Measurements from ENCODE around the gene SMCO1. TPM values are rescaled to one million over a fixed set of nuclear protein-coding genes. Genes with fewer than 3 reads are reported as not detected.

The SMCO1 gene
- total and polyA plus RNA-seq, 2 donors (not counting 3 experiments of a cell fraction or from before 2014, with no cell fraction given) = not detected

GRCh38 chr3:196557236-196557635 lies 42.1 kb upstream of the SMCO1 start:
- no peaks in the 10 kb centered on the region for H3K27me3 ChIP-seq (ENCODE audit: control insufficient read depth in 2 of 2, insufficient read depth in 2 of 2, low read length in 2 of 2)
- H3K9me1 ChIP-seq (replicated peaks; ENCODE audit: control insufficient read depth, extremely low read depth, insufficient read depth, low read length) = no peaks in the 10 kb centered on the region
- no peak overlapping the region for H3K9ac ChIP-seq (replicated peaks; ENCODE audit: extremely low read depth, insufficient read depth, low read length)
- BruUV-seq (replicated peaks) = no TSS peak
- H4K20me1 ChIP-seq (replicated peaks; ENCODE audit: control insufficient read depth, extremely low read depth, insufficient read depth, low read length) = no peaks in the 10 kb centered on the region
- peaks cover 0 to 5% of the 10 kb centered on the region in 2 experiments for H3K36me3 ChIP-seq (ENCODE audit: control insufficient read depth in 2 of 2, extremely low read depth in 1 of 2, insufficient read depth in 2 of 2, low read length in 2 of 2)
- intact Hi-C loops (cut with micrococcal nuclease) (no loop called here), dilution Hi-C loops (cut with MboI; ENCODE audit: extremely low pct_ligation_motif_present, low sequenced_read_pairs) (no loop called here)
- FAIRE-seq (no peak), DNase-seq (ENCODE audit: low read depth, low spot score) (no peak)
- H3K4me3 ChIP-seq (replicated peaks in 1 of 3; ENCODE audit: insufficient read depth in 1 of 3, low read depth in 1 of 3, low read length in 3 of 3) = no peak overlapping the region
- H3K79me2 ChIP-seq (ENCODE audit: control insufficient read depth, insufficient read depth, low read length) = peaks cover 4% of the 10 kb centered on the region
- H3K27ac ChIP-seq (ENCODE audit: insufficient read depth, low read depth, low read length) = no peak overlapping the region
- POLR2A ChIA-PET = no interaction called here
- TF ChIP-seq POLR2A (IDR thresholded peaks at IDR 0.05; ENCODE audit: low read depth, low read length) = no peak
- TF ChIP-seq GATA2 (IDR thresholded peaks at IDR 0.05; ENCODE audit: insufficient read depth, insufficient read length, low read depth, low read length) = no peak
- no peak for TF ChIP-seq CTCF (IDR thresholded peaks at IDR 0.05; ENCODE audit: extremely low read depth in 1 of 2, insufficient read depth in 1 of 2, low read depth in 1 of 2, low read length in 2 of 2)
- no peak for TF ChIP-seq MYC (IDR thresholded peaks at IDR 0.05; ENCODE audit: low read depth, low read length)
- no peak for TF ChIP-seq JUN (IDR thresholded peaks at IDR 0.05; ENCODE audit: borderline replicate concordance, insufficient read depth, insufficient read length, low read depth)
- no peak for TF ChIP-seq FOS (IDR thresholded peaks at IDR 0.05; ENCODE audit: borderline replicate concordance, insufficient read depth, low read length)
- TF ChIP-seq MAX (IDR thresholded peaks at IDR 0.05; ENCODE audit: insufficient read depth, insufficient read length) = no peak
- TF ChIP-seq EZH2 (IDR thresholded peaks at IDR 0.05; ENCODE audit: borderline replicate concordance, low read depth, low read length, severe bottlenecking) = no peak
- TF ChIP-seq POLR2AphosphoS5 (IDR thresholded peaks at IDR 0.05; ENCODE audit: insufficient read depth, low read depth, low read length) = no peak
- no peaks in the 10 kb centered on the region for H3K9me3 ChIP-seq (replicated peaks; ENCODE audit: control insufficient read depth, insufficient read depth, low read length)
- CTCF ChIA-PET = no interaction called here
- H3K4me2 ChIP-seq (ENCODE audit: insufficient read depth, low read length) = no peak overlapping the region
- H3K4me1 ChIP-seq (ENCODE audit: control insufficient read depth, extremely low read depth, insufficient read depth, low read length) = peaks cover 14% of the 10 kb centered on the region
- no peak overlapping the region for H2AFZ ChIP-seq (ENCODE audit: low read depth, low read length)

All from endothelial cell of umbilical vein (primary cell).